GM10266 (cell line): ENCODE results near the gene ALOX12B.
A peak's percentile ranks its signal among the peaks of the same experiment; 100 is the strongest.
"Not testable (repeated sequence)": the region's sequence is repeated elsewhere in the genome, so short reads cannot be mapped to it uniquely, and the experiment has no call there.

ENCODE experiments used
- DNase-seq: peaks from one replicate; pipeline ENCODE4 v3.0.0; 2012; ENCODE audit errors: extremely low spot score
- TF ChIP-seq, protein P1 (sequence below): IDR thresholded peaks from 2 replicates; pipeline ENCODE4 v1.5.1; 2012; ENCODE audit warnings: mild to moderate bottlenecking, low read depth; ENCODE audit not compliant: control insufficient read depth, insufficient read depth; ENCODE audit errors: missing control alignments

The ALOX12B gene

DNA sequence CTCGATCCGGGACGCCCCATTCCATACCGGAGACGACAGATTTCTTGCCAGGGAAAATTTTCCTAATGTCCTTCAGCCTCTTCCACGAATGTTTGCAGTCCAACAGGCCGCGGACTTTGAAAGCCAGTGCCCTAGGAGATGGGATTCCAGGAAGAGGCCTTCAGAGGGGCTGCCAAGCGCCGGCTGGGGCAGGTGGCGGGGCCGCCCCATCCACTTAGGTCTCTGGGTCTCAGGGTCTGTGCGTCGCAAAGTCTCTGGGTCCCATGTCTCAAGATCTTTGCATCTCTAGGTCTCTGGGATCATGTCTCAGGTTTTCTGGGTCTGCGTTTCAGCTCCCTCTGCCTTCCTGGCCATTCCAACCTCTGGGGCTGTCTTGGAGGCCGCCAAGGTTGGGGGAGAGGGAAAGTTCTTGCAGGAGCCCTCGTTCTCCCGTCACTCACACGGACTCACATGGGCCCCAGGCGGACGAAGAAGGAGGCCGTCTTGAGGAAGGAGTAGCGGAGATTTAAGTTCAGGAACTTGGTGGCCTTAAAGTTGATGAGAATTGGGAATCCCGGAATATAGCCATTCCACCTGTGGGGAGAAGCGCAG is 7.2 kb downstream of the ALOX12B start:
- no peak for DNase-seq

DNA sequence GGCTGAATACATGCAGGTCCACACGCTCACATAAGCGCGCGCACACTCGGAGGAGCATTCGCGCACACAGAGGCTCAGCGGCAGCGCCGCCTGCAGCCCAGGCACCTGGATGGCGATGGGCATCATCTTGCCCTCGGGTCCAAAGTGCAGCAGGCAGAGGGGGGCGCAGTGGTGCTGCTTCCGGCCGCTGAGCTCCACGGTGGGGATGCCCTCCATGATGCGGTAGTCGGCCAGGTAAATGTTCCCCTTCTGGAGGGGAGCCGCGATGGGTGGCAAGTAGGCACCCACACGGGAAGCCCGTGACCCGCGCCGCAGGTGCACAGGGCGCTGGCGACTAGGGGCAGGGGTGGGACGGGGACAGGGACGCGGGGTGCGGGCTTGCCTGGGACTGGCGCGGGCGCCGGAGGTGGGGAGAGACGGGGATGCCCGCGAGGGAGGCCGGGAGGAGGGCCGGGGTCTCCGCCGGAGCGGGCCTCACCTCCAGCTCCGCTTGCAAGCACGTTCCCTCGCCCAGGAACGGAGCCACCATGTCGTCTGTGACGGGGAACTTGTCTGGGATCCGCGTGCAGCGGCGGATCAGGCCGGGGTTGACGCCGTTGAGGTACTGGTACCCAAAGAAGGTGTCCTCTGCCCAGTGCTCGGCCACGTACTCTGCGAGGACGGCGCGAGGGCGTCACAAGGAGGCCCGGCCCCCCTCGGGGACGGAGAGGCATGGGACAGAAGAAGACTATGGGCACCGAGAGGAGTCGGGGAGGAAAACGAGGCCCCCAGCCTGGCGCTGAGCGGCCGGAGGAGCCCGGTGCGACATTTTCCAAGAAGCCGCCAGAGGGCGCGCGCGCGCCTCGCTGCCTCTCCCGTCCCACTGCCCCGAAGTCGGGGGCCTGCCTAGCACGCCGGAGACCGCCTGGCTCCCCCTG is 8.0 kb downstream of the ALOX12B start:
- TF ChIP-seq, protein P1, sequence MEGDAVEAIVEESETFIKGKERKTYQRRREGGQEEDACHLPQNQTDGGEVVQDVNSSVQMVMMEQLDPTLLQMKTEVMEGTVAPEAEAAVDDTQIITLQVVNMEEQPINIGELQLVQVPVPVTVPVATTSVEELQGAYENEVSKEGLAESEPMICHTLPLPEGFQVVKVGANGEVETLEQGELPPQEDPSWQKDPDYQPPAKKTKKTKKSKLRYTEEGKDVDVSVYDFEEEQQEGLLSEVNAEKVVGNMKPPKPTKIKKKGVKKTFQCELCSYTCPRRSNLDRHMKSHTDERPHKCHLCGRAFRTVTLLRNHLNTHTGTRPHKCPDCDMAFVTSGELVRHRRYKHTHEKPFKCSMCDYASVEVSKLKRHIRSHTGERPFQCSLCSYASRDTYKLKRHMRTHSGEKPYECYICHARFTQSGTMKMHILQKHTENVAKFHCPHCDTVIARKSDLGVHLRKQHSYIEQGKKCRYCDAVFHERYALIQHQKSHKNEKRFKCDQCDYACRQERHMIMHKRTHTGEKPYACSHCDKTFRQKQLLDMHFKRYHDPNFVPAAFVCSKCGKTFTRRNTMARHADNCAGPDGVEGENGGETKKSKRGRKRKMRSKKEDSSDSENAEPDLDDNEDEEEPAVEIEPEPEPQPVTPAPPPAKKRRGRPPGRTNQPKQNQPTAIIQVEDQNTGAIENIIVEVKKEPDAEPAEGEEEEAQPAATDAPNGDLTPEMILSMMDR, result peak; percentile 92
- peak; percentile 93 for DNase-seq

More for the DNA sequence above, 7.2 kb downstream of the ALOX12B start:
- TF ChIP-seq, protein P1, result no peak

DNA sequence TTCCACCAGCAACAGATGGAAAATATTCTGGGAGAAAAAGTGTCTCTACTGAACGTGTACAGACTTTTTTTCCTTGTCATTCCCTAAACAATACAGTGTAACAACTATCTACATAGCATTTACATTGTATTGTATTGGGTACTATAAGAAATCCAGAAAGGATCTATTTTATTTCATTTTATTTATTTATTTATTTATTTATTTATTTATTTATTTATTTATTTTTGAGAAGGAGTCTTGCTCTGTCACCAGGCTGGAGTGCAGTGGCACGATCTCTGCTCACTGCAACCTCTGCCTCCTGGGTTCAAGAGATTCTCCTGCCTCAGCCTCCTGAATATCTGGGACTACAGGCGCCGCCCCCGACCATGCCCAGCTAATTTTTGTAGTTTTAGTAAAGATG is 9.6 kb downstream of the ALOX12B start:
- DNase-seq, result not testable (repeated sequence)

DNA sequence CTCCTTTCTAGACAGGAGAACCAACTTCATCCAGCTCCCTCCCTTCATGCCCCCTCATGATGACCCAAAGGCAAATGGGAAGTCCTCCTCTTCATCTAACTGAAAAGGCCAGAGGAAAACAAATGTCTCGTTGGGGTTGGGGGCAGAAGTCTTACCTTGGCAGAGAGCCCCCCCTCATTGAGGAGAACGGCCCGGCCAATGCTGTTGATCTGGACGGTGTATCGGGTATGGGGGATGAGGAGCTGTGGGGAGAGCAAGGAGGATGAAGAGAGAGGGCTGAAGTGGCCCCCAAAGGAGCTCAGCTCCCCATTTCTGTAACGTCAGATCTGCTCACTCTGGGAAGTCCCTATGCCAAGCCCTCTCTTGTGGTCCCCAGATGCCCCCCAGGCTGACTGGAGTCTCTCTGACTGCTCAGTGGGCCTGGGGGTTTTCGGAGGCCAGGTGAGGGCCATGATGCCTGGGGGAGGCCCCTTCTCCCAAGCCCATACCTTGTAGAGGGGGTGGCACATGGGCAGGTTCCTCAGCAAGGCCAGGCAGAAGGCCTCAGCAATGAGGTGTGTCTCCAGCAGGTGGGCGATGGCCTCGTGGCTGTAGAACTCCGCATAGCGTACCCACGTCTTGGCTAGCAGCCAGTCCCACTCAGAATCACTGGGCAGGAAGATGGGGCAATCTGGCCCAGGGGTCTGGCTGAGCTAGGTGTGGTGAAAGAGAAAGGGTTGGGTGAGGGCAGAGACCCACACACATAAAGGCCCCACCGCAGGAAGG is 10.8 kb downstream of the ALOX12B start:
- DNase-seq, result no peak
- TF ChIP-seq, protein P1, result no peak

DNA sequence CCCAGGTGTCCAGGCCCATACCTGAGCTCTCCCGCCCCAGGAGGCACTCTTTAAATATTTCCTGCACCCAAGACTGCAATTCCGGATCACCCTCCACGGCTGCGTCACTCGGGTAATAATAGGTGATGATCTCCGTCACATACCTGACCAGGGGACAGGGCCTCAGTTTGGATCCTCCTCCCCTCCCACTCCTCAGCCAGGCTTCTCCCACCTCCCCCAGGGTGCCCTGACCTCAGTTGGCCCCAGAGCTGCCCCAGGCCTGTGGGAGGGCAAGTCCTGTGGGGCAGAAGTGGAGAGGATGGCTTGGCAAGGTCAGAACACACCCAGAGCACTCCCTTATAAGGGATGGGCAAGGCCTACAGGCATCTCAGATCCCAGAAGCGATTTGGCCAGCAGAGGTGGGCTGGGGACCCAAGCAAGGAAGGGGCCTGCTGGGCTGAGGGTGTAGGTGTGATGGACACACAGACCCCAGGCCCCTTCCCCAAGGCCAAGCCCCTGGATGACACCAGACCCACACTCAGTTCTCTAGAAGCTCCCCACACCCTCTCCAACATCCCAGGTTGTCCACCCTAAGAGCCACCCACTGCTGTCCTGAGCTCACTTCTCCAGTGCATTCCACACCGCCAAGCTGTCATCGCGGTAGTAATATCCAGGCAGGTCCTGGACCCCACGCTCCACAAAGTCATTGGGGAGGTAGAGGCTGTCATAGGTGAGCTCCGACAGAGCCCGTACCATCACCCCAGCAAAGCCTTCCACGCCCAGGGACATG is 11.8 kb downstream of the ALOX12B start:
- TF ChIP-seq, protein P1, result no peak
- DNase-seq, result no peak

DNA sequence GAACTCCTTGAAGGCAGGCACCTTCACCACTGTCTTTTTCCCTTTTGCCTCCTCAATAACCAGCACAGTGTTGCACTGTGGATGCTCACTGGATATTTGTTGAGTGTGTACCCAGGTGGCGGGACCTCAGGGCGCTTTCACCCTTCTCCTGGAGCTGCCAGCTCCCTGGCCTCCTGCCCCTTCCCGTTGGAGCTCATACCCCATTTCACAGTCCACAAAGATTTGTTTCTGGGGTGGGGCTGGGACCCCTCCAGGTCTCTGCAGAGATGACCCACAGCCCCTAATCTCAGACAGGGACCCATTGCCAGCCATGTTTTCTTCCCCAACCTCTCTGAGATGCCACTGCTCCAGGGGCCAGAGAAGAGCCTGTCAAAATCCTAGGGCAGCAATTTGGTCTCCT is 12.4 kb downstream of the ALOX12B start:
- no peak for DNase-seq
- TF ChIP-seq, protein P1, result no peak

DNA sequence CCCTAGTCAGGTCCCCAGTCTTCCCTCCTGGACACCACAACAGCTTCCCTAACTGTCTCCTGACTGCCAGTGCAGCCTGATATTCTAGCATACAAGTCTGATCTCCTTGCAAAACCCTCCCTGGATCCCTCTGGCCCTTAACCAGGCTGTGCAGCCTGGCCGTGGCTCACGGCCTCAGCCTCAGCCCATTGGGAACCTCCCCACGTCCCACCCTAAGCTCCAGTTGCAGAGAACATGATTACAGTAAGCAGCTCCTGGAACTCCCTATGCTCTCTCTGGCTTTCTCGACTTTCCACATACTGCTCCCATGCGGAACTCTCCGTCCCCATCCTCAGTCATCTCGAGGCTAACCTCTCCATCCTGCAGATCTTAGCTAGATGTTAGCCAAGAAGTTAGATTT is 13.0 kb downstream of the ALOX12B start:
- no peak for DNase-seq
- TF ChIP-seq, protein P1, result no peak
